Tibial nerve (tissue), 3 donors: ENCODE results near the gene KCNT1.

Experiments used
- CTCF ChIP-seq, 5 experiments: fragments of 200-600 bp in 3 of 5; fragments of 450-650 bp in 2 of 5; sonication (generic) in 3 of 5; IDR thresholded peaks; one replicate each; pipeline ENCODE4 v1.5.1; 2016 to 2019; ENCODE audit warnings: antibody characterized with exemption in 5 of 5, mild to moderate bottlenecking in 3 of 5, moderate library complexity in 2 of 5
- POLR2A ChIP-seq, 2 donors: fragments of 450-650 bp; IDR thresholded peaks; one replicate each; pipeline ENCODE4 v1.6.1; 2017; ENCODE audit warnings: antibody characterized with exemption in 2 of 2, mild to moderate bottlenecking in 2 of 2, moderate library complexity in 2 of 2

DNA sequence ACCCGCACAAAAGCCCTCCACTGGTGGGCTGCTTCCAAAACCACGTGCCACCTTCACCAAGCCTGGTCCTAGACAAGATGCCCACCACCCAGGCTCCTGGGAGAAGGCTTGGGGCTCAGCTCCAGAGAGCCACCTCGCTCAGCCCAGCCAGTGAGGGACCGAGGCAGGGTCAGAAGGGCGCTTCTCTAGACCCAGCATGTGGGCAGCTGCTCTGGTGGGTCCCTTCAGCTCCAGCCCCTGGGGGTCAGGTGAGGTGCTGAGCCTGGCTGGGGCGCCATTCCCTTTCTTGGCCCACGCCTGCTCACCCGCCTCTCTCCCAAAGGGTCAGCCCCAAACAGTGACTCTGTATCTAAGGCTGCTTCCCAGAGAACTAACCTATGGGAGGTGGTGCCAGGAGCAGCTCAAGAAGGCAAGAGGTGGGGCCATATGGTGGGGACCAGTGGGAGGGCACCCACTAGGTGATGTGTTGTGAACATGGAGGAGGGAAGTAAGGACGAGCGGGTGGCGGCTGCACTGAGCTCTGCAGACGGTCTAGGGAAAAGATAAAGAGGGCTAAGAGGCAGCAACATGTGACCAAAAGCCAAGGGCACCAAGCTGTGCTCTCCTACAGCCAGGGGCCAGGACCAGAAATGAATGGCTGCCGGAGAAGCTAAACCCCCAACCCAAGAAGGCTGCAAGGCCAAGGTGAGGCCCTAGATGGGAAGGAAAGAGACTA lies 126.0 kb downstream of the KCNT1 start:
- no peak for TF ChIP-seq CTCF (IDR thresholded peaks at IDR 0.05)
- no peak for TF ChIP-seq POLR2A (IDR thresholded peaks at IDR 0.05)
